SK-N-MC (cell line): ENCODE results near the gene TMEM165.

Source experiments
- EZH2 ChIP-seq: fragments of 200-600 bp; sonication (generic); IDR thresholded peaks from one replicate; pipeline ENCODE4 v1.6.1; 2017; ENCODE audit warnings: antibody characterized with exemption
- POLR2AphosphoS5 ChIP-seq: IDR thresholded peaks from 2 replicates; pipeline ENCODE4 v1.6.1; 2012; ENCODE audit warnings: mild to moderate bottlenecking, low read depth, low read length, borderline replicate concordance

DNA sequence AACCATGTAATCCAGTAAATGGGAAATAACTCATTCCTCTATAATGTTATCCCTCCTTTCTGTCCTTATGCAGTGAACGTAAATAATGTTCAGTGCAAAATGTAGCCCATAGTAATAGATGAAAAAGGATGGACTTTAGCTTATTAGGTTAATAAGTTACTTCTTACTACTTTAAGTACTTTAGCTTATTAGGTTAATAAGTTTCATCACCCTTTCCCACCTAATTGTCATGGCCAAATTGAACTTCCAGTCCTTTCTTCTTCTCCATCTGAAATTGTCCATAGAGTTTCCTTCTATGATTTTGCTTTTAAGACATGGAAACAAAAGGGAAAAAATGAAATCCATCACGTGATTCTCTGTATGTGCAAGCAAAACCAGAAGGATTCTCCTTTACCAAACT lies 15.2 kb upstream of the TMEM165 start:
- no peak for TF ChIP-seq EZH2
- no peak for TF ChIP-seq POLR2AphosphoS5
